SU-DHL-6 (cell line): ENCODE results near the gene CCNY.

ENCODE experiments used
- EZH2phosphoT487 ChIP-seq: fragments of 200-600 bp; sonication (generic), shearing (Covaris generic); conservative IDR thresholded peaks from 2 replicates; pipeline ENCODE4 v1.6.1; 2018; ENCODE audit warnings: mild to moderate bottlenecking, antibody characterized with exemption, low read length, moderate library complexity, mixed read lengths
- TF ChIP-seq, protein P1 (sequence below): fragments of 200-600 bp; sonication (generic); IDR thresholded peaks from one replicate; pipeline ENCODE4 v1.5.1; 2017; ENCODE audit warnings: antibody characterized with exemption, mild to moderate bottlenecking, low read length, moderate library complexity; ENCODE audit not compliant: insufficient read depth, poor library complexity, severe bottlenecking

DNA sequence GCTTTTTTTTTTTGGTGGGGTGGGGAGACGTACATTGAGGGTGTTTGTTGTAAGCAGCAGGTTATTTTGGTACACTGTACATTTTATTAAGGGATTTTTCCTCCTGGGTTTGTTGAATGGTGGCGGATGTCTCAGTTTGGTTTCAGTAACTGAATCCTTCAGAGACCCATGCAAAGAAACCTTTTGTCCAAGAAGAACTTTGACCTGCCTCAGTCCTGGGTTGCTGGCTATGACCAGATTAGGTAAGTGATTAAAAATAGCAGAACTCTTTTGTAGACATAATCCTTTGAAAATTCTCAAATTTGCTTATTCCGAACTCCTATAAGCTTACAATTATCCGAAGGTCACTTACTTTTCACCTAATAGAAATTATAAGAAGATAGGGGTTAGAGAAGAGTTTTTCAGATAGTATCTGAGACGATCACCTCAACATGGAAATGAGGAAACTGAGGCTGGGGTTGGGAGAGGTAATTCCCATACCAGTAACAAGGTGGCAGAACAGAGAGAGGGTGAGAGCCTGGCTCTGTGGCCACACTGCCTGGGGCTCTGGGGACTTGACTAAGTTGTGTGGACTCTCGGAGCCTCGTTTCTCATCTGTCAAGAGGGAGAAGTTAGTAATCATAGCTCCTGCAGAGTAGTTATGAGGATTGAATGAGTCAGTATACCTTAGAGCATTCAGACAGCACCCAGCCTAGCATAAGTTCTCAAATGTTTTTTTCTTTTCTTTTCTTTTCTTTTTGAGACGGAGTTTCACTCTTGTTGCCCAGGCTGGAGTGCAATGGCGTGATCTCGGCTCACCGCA is 87.4 kb downstream of the CCNY start:
- TF ChIP-seq, protein P1, sequence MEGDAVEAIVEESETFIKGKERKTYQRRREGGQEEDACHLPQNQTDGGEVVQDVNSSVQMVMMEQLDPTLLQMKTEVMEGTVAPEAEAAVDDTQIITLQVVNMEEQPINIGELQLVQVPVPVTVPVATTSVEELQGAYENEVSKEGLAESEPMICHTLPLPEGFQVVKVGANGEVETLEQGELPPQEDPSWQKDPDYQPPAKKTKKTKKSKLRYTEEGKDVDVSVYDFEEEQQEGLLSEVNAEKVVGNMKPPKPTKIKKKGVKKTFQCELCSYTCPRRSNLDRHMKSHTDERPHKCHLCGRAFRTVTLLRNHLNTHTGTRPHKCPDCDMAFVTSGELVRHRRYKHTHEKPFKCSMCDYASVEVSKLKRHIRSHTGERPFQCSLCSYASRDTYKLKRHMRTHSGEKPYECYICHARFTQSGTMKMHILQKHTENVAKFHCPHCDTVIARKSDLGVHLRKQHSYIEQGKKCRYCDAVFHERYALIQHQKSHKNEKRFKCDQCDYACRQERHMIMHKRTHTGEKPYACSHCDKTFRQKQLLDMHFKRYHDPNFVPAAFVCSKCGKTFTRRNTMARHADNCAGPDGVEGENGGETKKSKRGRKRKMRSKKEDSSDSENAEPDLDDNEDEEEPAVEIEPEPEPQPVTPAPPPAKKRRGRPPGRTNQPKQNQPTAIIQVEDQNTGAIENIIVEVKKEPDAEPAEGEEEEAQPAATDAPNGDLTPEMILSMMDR = no peak
- TF ChIP-seq EZH2phosphoT487 = no peak
